HG03354 (cell line): ENCODE results near the gene ACSL3.
"Not testable (repeated sequence)": the region's sequence is repeated elsewhere in the genome, so short reads cannot be mapped to it uniquely, and the experiment has no call there.

Experiments used
- ATAC-seq: cut with Tn5 transposase; IDR thresholded peaks from one replicate; pipeline ENCODE4 v1.9.1; 2021; ENCODE audit warnings: mild to moderate bottlenecking; ENCODE audit not compliant: unreplicated experiment, poor library complexity, severe bottlenecking

Gene ACSL3

GRCh38 chr2:222860740-222861410 is at the start of gene ACSL3:
ACSL3 (plus strand) TSS chr2:222861036; CDS start chr2:222908773, 47,737 bp downstream.
- peak; percentile 98 for ATAC-seq

GRCh38 chr2:222811828-222812227 is 49.0 kb upstream of the ACSL3 start:
- ATAC-seq, result no peak

- ATAC-seq, result peak; percentile 94
Measured at GRCh38 chr2:222813177-222813843, 47.5 kb upstream of the ACSL3 start.

- no peak for ATAC-seq
Measured at GRCh38 chr2:222819722-222820333, 41.0 kb upstream of the ACSL3 start.

- ATAC-seq, result no peak
Measured at GRCh38 chr2:222823183-222823930, 37.5 kb upstream of the ACSL3 start.

GRCh38 chr2:222825031-222825430 is 35.8 kb upstream of the ACSL3 start:
- ATAC-seq, result no peak

GRCh38 chr2:222827417-222827816 is 33.4 kb upstream of the ACSL3 start:
- no peak for ATAC-seq

- ATAC-seq, result no peak
Measured at GRCh38 chr2:222828572-222828971, 32.3 kb upstream of the ACSL3 start.

GRCh38 chr2:222830164-222830563 is 30.7 kb upstream of the ACSL3 start:
- ATAC-seq, result no peak

GRCh38 chr2:222833410-222833809 is 27.4 kb upstream of the ACSL3 start:
- ATAC-seq, result no peak

- ATAC-seq, result no peak
Measured at GRCh38 chr2:222835143-222835822, 25.6 kb upstream of the ACSL3 start.

- ATAC-seq, result no peak
Measured at GRCh38 chr2:222835823-222836151, 25.0 kb upstream of the ACSL3 start.

- ATAC-seq, result no peak
Measured at GRCh38 chr2:222837643-222838056, 23.2 kb upstream of the ACSL3 start.

- ATAC-seq, result no peak
Measured at GRCh38 chr2:222840060-222840802, 20.6 kb upstream of the ACSL3 start.

GRCh38 chr2:222842491-222843174 is 18.2 kb upstream of the ACSL3 start:
- no peak for ATAC-seq

- no peak for ATAC-seq
Measured at GRCh38 chr2:222844323-222844722, 16.5 kb upstream of the ACSL3 start.

GRCh38 chr2:222845314-222845713 is 15.5 kb upstream of the ACSL3 start:
- ATAC-seq, result not testable (repeated sequence)

- ATAC-seq, result no peak
Measured at GRCh38 chr2:222846003-222846402, 14.8 kb upstream of the ACSL3 start.

GRCh38 chr2:222848031-222848430 is 12.8 kb upstream of the ACSL3 start:
- not testable (repeated sequence) for ATAC-seq
